ENCODE data around the gene EHMT1. TPM values are rescaled to one million over a fixed set of nuclear protein-coding genes. Genes with fewer than 3 reads are reported as not detected.

EHMT1 gene
- total and polyA plus RNA-seq, 2 experiments from 2014 or later: 162 to 177 TPM

- DNase-seq (ENCODE audit: low spot score): no peak
- no peaks in the 10 kb centered on the region for H3K9me3 Mint-ChIP-seq
- TF ChIP-seq STAT1 (IDR thresholded peaks at IDR 0.05; ENCODE audit: unreplicated experiment): no peak
- TF ChIP-seq ZNF114 (CRISPR knock-in tag; IDR thresholded peaks at IDR 0.05): no peak
- no peak for TF ChIP-seq ZNF331 (CRISPR knock-in tag; IDR thresholded peaks at IDR 0.05; ENCODE audit: low read depth)
- TF ChIP-seq EZH2phosphoT487 (IDR thresholded peaks at IDR 0.05; ENCODE audit: unreplicated experiment): no peak
- no peak for TF ChIP-seq JUNB (IDR thresholded peaks at IDR 0.05; ENCODE audit: unreplicated experiment)
- no peak for TF ChIP-seq POLR2AphosphoS5 (IDR thresholded peaks at IDR 0.05; ENCODE audit: low read depth)
- TF ChIP-seq ZNF462 (CRISPR knock-in tag; IDR thresholded peaks at IDR 0.05): no peak
- TF ChIP-seq, protein P1, sequence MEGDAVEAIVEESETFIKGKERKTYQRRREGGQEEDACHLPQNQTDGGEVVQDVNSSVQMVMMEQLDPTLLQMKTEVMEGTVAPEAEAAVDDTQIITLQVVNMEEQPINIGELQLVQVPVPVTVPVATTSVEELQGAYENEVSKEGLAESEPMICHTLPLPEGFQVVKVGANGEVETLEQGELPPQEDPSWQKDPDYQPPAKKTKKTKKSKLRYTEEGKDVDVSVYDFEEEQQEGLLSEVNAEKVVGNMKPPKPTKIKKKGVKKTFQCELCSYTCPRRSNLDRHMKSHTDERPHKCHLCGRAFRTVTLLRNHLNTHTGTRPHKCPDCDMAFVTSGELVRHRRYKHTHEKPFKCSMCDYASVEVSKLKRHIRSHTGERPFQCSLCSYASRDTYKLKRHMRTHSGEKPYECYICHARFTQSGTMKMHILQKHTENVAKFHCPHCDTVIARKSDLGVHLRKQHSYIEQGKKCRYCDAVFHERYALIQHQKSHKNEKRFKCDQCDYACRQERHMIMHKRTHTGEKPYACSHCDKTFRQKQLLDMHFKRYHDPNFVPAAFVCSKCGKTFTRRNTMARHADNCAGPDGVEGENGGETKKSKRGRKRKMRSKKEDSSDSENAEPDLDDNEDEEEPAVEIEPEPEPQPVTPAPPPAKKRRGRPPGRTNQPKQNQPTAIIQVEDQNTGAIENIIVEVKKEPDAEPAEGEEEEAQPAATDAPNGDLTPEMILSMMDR (conservative IDR thresholded peaks at IDR 0.05; ENCODE audit: low read depth in 2 of 2): no peak
- no peak for TF ChIP-seq EZH2 (IDR thresholded peaks at IDR 0.05; ENCODE audit: low read depth, unreplicated experiment)
- no peak for TF ChIP-seq NANOG (IDR thresholded peaks at IDR 0.05; ENCODE audit: borderline replicate concordance)
- no peak for TF ChIP-seq CREB1 (CRISPR knock-in tag; IDR thresholded peaks at IDR 0.05; ENCODE audit: low read depth)
- TF ChIP-seq, protein P2, sequence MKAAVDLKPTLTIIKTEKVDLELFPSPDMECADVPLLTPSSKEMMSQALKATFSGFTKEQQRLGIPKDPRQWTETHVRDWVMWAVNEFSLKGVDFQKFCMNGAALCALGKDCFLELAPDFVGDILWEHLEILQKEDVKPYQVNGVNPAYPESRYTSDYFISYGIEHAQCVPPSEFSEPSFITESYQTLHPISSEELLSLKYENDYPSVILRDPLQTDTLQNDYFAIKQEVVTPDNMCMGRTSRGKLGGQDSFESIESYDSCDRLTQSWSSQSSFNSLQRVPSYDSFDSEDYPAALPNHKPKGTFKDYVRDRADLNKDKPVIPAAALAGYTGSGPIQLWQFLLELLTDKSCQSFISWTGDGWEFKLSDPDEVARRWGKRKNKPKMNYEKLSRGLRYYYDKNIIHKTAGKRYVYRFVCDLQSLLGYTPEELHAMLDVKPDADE (IDR thresholded peaks at IDR 0.05): no peak
- TF ChIP-seq REST (IDR thresholded peaks at IDR 0.05; ENCODE audit: unreplicated experiment): no peak
- Histone ChIP-seq H4K20me1 (replicated peaks; ENCODE audit: insufficient read depth) (no peaks in the 10 kb centered on the region; the same call in 1 of the 2 replicates), H3K27ac (ENCODE audit: low read depth) (no peak overlapping the region), H3K36me3 (ENCODE audit: insufficient read depth) (no peaks in the 10 kb centered on the region; the same call in 1 of the 2 replicates), H3K4me3 (no peak overlapping the region), H3F3A (replicated peaks; ENCODE audit: low read depth) (no peaks in the 10 kb centered on the region), H3K27me3 (ENCODE audit: insufficient read depth) (no peaks in the 10 kb centered on the region), H2AFZ (no peak overlapping the region), H3K79me2 (replicated peaks; ENCODE audit: insufficient read depth) (no peaks in the 10 kb centered on the region; the same call in none of the 2 replicates), H3K4me2 (no peak overlapping the region), H3K9me2 (ENCODE audit: insufficient read depth) (no peaks in the 10 kb centered on the region), H3K4me1 (ENCODE audit: insufficient read depth) (no peaks in the 10 kb centered on the region)
- H3K4me1 Mint-ChIP-seq: no peaks in the 10 kb centered on the region
- peaks cover 7% of the 10 kb centered on the region for H3K27me3 Mint-ChIP-seq (ENCODE audit: insufficient read depth, low read depth, poor library complexity)
- ATAC-seq: no peak
- peaks cover 68% of the 10 kb centered on the region for H3K36me3 Mint-ChIP-seq (ENCODE audit: low read depth)
- H3K27ac Mint-ChIP-seq: no peak overlapping the region
- H3K4me3 Mint-ChIP-seq: no peak overlapping the region
Observed at GRCh38 chr9:137804908-137805630, 186.3 kb downstream of the EHMT1 start.
